ENCODE measurements around the gene BCLAF1.

DNA sequence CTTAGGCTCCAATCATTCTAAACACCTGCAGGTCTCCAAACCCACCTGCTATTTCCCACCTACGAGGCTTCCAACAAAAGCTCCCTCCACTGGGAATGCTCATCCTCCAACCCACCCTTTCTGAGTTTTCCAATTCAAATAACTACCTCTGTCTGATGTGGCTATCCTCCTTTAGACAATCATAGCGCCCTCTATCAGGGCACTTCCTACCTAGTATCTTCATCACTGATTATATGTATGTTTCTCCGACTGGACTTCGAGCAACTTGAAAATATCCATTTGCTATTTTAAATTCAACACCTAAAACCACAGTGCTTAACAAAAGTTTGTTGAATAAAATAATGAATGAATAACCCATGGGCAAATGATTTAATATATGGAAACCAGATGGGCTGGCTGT, 80.9 kb downstream of the BCLAF1 start:
- TF ChIP-seq, protein P1, sequence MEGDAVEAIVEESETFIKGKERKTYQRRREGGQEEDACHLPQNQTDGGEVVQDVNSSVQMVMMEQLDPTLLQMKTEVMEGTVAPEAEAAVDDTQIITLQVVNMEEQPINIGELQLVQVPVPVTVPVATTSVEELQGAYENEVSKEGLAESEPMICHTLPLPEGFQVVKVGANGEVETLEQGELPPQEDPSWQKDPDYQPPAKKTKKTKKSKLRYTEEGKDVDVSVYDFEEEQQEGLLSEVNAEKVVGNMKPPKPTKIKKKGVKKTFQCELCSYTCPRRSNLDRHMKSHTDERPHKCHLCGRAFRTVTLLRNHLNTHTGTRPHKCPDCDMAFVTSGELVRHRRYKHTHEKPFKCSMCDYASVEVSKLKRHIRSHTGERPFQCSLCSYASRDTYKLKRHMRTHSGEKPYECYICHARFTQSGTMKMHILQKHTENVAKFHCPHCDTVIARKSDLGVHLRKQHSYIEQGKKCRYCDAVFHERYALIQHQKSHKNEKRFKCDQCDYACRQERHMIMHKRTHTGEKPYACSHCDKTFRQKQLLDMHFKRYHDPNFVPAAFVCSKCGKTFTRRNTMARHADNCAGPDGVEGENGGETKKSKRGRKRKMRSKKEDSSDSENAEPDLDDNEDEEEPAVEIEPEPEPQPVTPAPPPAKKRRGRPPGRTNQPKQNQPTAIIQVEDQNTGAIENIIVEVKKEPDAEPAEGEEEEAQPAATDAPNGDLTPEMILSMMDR (IDR thresholded peaks at IDR 0.05): no peak
- TF ChIP-seq EP300 (IDR thresholded peaks at IDR 0.05; ENCODE audit: low read depth) (no peak), POLR2AphosphoS5 (IDR thresholded peaks at IDR 0.05) (no peak), POLR2A (IDR thresholded peaks at IDR 0.05) (no peak)
